ENCODE measurements around the gene ELMO1.

DNA sequence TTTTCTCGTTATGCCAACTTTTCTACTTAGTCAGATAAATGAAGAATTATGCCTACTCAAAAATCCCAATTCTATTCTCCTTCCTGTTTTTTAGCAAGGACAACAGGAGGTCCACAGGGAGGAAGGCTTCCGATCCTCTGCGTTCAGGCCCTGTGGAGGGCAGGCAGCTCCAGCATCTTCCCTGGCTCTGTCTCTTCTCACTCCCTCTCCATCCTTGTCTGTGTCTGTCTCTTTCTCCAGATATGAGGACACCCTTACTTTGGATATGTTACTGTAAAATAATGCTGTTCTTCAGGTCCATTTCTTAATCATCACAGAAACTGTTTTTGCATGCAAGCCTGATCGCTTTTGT lies 166.6 kb downstream of the ELMO1 start:
- TF ChIP-seq, protein P1, sequence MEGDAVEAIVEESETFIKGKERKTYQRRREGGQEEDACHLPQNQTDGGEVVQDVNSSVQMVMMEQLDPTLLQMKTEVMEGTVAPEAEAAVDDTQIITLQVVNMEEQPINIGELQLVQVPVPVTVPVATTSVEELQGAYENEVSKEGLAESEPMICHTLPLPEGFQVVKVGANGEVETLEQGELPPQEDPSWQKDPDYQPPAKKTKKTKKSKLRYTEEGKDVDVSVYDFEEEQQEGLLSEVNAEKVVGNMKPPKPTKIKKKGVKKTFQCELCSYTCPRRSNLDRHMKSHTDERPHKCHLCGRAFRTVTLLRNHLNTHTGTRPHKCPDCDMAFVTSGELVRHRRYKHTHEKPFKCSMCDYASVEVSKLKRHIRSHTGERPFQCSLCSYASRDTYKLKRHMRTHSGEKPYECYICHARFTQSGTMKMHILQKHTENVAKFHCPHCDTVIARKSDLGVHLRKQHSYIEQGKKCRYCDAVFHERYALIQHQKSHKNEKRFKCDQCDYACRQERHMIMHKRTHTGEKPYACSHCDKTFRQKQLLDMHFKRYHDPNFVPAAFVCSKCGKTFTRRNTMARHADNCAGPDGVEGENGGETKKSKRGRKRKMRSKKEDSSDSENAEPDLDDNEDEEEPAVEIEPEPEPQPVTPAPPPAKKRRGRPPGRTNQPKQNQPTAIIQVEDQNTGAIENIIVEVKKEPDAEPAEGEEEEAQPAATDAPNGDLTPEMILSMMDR (conservative IDR thresholded peaks at IDR 0.05; ENCODE audit: low read depth, low read length) = no peak
- no peak for TF ChIP-seq EZH2 (IDR thresholded peaks at IDR 0.05; ENCODE audit: borderline replicate concordance, low read depth, low read length, poor library complexity, severe bottlenecking)

All from A673 (cell line).